H1 (cell line): ENCODE measurements around the gene TTC36. TPM values are rescaled to one million over a fixed set of nuclear protein-coding genes. Genes with fewer than 3 reads are reported as not detected.

Source experiments
- BCL11A ChIP-seq, 2 experiments: IDR thresholded peaks; one replicate each; pipeline ENCODE4 v1.6.1; 2011; ENCODE audit warnings: low read depth in 2 of 2, low read length in 2 of 2, mild to moderate bottlenecking in 2 of 2
- SAP30 ChIP-seq: fragments of 300-600 bp; sonication (generic); IDR thresholded peaks from 2 replicates; pipeline ENCODE4 v1.7.1; 2012; ENCODE audit warnings: low read length, moderate library complexity, mild to moderate bottlenecking, inconsistent platforms; ENCODE audit not compliant: insufficient read depth, insufficient replicate concordance
- polyA plus RNA-seq, 7 experiments: library from polyadenylated mRNA; depleted of rRNA in 3 of 7; stranded (reverse) in 5 of 7; unstranded in 2 of 7; fragments of >200 nt in 5 of 7; fragments of 200-250 nt in 2 of 7; gene quantifications; 1 replicate in 5 of 7; 2 replicates in 1 of 7; 4 replicates in 1 of 7; pipeline versions ENCODE4 v1.2.1 to v1.2.3, GENCODE V29; 2011 to 2013; ENCODE audit warnings: missing spikeins in 2 of 7, mixed read lengths in 2 of 7
- total RNA-seq: library from RNA; stranded (reverse); fragmentation: NEBNext Ultra II Directional; extraction: Animal tissue kit (Norgen Biotek cat#: 25700); gene quantifications from 2 replicates; pipeline ENCODE4 v1.2.1, GENCODE V29; 2021

Gene TTC36
- total and polyA plus RNA-seq, 2 of the 8 experiments (the other 6 are each of a cell fraction or from before 2014, with no cell fraction given) = not detected

DNA sequence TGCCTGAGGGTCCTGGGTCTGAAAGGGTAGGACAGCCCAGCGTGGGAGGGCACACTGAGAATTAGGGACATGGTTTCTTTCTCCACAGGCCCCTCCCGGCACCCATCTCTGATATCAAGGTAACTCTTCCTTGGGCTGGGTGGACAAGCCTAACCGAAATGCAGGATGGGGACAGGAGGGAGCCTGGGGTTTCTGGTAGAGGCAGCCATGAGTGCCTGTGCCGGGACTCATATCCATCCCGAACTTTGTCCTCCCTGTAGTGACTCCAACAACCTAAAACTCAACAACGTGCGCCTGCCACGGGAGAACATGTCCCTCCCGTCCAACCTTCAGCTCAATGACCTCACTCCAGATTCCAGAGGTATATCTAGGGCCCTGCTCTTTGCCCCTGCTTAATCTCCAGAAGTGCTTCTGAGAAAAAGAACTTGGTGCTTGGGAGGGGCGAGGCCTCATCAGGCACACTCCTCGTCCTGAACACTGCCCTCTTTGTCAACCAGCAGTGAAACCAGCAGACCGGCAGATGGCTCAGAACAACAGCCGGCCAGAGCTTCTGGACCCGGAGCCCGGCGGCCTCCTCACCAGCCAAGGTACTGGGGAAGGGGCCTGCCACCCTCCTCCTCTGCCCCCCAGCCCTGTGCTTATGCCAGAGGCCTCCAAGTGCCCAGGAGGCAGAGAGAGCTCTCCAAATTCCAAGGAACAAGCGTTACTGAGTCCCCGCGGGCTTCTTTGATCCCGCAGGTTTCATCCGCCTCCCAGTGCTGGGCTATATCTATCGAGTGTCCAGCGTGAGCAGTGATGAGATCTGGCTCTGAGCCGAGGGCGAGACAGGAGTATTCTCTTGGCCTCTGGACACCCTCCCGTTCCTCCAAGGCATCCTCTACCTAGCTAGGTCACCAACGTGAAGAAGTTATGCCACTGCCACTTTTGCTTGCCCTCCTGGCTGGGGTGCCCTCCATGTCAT is 6.8 kb downstream of the TTC36 start (continued):
- TF ChIP-seq SAP30 (no peak), BCL11A (IDR thresholded peaks at IDR 0.05; ENCODE audit: low read depth in 2 of 2, low read length in 2 of 2) (no peak)
